ENCODE data around the gene GLYR1. TPM values are rescaled to one million over a fixed set of nuclear protein-coding genes. Genes with fewer than 3 reads are reported as not detected.

GLYR1 gene
- total RNA-seq, 5 donors from 2014 or later (not counting 1 experiment from before 2014, with no cell fraction given), result 95.5 to 106 (median 102) TPM

GRCh38 chr16:4767872-4768548, 79.1 kb downstream of the GLYR1 start:
- DNase-seq (no peak), ATAC-seq (replicated peaks in 1 of 4) (no peak)
- H3K4me1 Mint-ChIP-seq, result peaks cover 32 to 44% (median 34%) of the 10 kb centered on the region in 3 donors
- WGBS (ENCODE audit: insufficient coverage), result 0% methylated on average over 1 of the region's 17 CpGs
- H3K27ac ChIP-seq (ENCODE audit: low read length), result peak overlapping the region; percentile 54
- no peaks in the 10 kb centered on the region for H3K9me3 Mint-ChIP-seq
- peaks cover 8 to 46% of the 10 kb centered on the region in 2 experiments for H3K4me1 ChIP-seq (ENCODE audit: control insufficient read depth in 1 of 2, extremely low read depth in 1 of 2, insufficient read depth in 2 of 2, low read length in 2 of 2)
- peaks cover 5% of the 10 kb centered on the region for H3K36me3 Mint-ChIP-seq
- peaks cover 0 to 14% of the 10 kb centered on the region in 2 donors for H3K36me3 ChIP-seq (ENCODE audit: control insufficient read depth in 2 of 2, extremely low read depth in 1 of 2, insufficient read depth in 1 of 2, low read length in 1 of 2)
- no peaks in the 10 kb centered on the region for H3K9me3 ChIP-seq
- H3K27me3 ChIP-seq (replicated peaks in 1 of 2; ENCODE audit: control insufficient read depth in 2 of 2, extremely low read depth in 1 of 2, insufficient read depth in 2 of 2, low read length in 1 of 2), result no peaks in the 10 kb centered on the region
- peak overlapping the region; percentile 86 to 93 (median 88) for H3K4me3 Mint-ChIP-seq
- H3K27ac Mint-ChIP-seq, result peak overlapping the region; percentile 91 to 95
- POLR2A ChIA-PET, result interaction anchor here in 1 of 2 donors (0.7 kb wide), 1 partner anchor 152 kb away, joined by 4 read pairs; no protein-coding TSS in a partner anchor
- H3K27me3 Mint-ChIP-seq, result no peaks in the 10 kb centered on the region
- CTCF ChIA-PET, result interaction anchor here (0.6 to 1.8 kb wide), 4 partner anchors 22 to 107 kb away, joined by 4 to 5 read pairs (median 4); partner anchors contain the start of genes ANKS3 (in 1 of the 2), DNAAF8 (in 1 of the 2) and ROGDI (in 1 of the 2)
- H3K4me3 ChIP-seq (ENCODE audit: control insufficient read depth in 1 of 2, extremely low read depth in 1 of 2, low read length in 1 of 2), result peak overlapping the region; percentile 58 to 75

- H3K36me3 Mint-ChIP-seq, result peaks cover 5% of the 10 kb centered on the region
- ChIA-PET POLR2A (no interaction called here), CTCF (interaction anchor here in 1 of 2 donors (1.8 kb wide), 1 partner anchor 36 kb away, joined by 5 read pairs; the partner anchor contains the start of gene ROGDI)
- DNase-seq (peak; percentile 87 to 99 (median 92)), ATAC-seq (replicated peaks in 1 of 4) (peak; percentile 94 to 95 (median 94))
- H3K27ac Mint-ChIP-seq, result peak within 1 kb of the TSS; percentile 91 to 95
- Histone ChIP-seq H3K27me3 (replicated peaks in 1 of 2; ENCODE audit: control insufficient read depth in 2 of 2, extremely low read depth in 1 of 2, insufficient read depth in 2 of 2, low read length in 1 of 2) (no peaks in the 10 kb centered on the region), H3K4me1 (ENCODE audit: control insufficient read depth in 1 of 2, extremely low read depth in 1 of 2, insufficient read depth in 2 of 2, low read length in 2 of 2) (peaks cover 8 to 46% of the 10 kb centered on the region in 2 experiments), H3K27ac (ENCODE audit: low read length) (peak within 1 kb of the TSS; percentile 55), H3K4me3 (ENCODE audit: control insufficient read depth in 1 of 2, extremely low read depth in 1 of 2, low read length in 1 of 2) (peak within 1 kb of the TSS; percentile 77 to 86), H3K36me3 (ENCODE audit: control insufficient read depth in 2 of 2, extremely low read depth in 1 of 2, insufficient read depth in 1 of 2, low read length in 1 of 2) (peaks cover 0 to 21% of the 10 kb centered on the region in 2 donors), H3K9me3 (no peaks in the 10 kb centered on the region)
- WGBS (ENCODE audit: insufficient coverage), result under 1% methylated on average over 70 of the region's 72 CpGs
- H3K27me3 Mint-ChIP-seq, result no peaks in the 10 kb centered on the region
- peaks cover 32 to 46% (median 36%) of the 10 kb centered on the region in 3 donors for H3K4me1 Mint-ChIP-seq
- no peaks in the 10 kb centered on the region for H3K9me3 Mint-ChIP-seq
- peak within 1 kb of the TSS; percentile 86 to 93 (median 88) for H3K4me3 Mint-ChIP-seq
Measured at GRCh38 chr16:4766875-4767628, 80.0 kb downstream of the GLYR1 start, which contains the start of gene ZNF500. ZNF500 (minus strand) TSS chr16:4767162; CDS start chr16:4765978, 1,184 bp downstream.

GRCh38 chr16:4765511-4766474, 81.3 kb downstream of the GLYR1 start:
- Histone ChIP-seq H3K9me3 (no peaks in the 10 kb centered on the region), H3K36me3 (ENCODE audit: control insufficient read depth in 2 of 2, extremely low read depth in 1 of 2, insufficient read depth in 1 of 2, low read length in 1 of 2) (peaks cover 1 to 31% of the 10 kb centered on the region in 2 donors), H3K27me3 (replicated peaks in 1 of 2; ENCODE audit: control insufficient read depth in 2 of 2, extremely low read depth in 1 of 2, insufficient read depth in 2 of 2, low read length in 1 of 2) (no peaks in the 10 kb centered on the region), H3K4me3 (ENCODE audit: control insufficient read depth in 1 of 2, extremely low read depth in 1 of 2, low read length in 1 of 2) (peak overlapping the region; percentile 77 to 86), H3K27ac (ENCODE audit: low read length) (no peak overlapping the region), H3K4me1 (ENCODE audit: control insufficient read depth in 1 of 2, extremely low read depth in 1 of 2, insufficient read depth in 2 of 2, low read length in 2 of 2) (peaks cover 8 to 46% of the 10 kb centered on the region in 2 experiments)
- peak overlapping the region; percentile 83 to 87 (median 86) for H3K4me3 Mint-ChIP-seq
- H3K9me3 Mint-ChIP-seq, result no peaks in the 10 kb centered on the region
- no peaks in the 10 kb centered on the region for H3K27me3 Mint-ChIP-seq
- peaks cover 9% of the 10 kb centered on the region for H3K36me3 Mint-ChIP-seq
- peaks cover 32 to 49% (median 36%) of the 10 kb centered on the region in 3 donors for H3K4me1 Mint-ChIP-seq
- DNase-seq, result no peak
- no peak for ATAC-seq (replicated peaks in 1 of 4)
- CTCF ChIA-PET, result no interaction called here
- H3K27ac Mint-ChIP-seq, result peak overlapping the region; percentile 87 to 88
- WGBS (ENCODE audit: insufficient coverage), result 94% methylated on average over 18 of the region's 26 CpGs
- POLR2A ChIA-PET, result no interaction called here

- Histone ChIP-seq H3K9me3 (no peaks in the 10 kb centered on the region), H3K27me3 (replicated peaks in 1 of 2; ENCODE audit: control insufficient read depth in 2 of 2, extremely low read depth in 1 of 2, insufficient read depth in 2 of 2, low read length in 1 of 2) (no peaks in the 10 kb centered on the region), H3K4me1 (ENCODE audit: control insufficient read depth in 1 of 2, extremely low read depth in 1 of 2, insufficient read depth in 2 of 2, low read length in 2 of 2) (peaks cover 8 to 37% of the 10 kb centered on the region in 2 experiments), H3K4me3 (ENCODE audit: control insufficient read depth in 1 of 2, extremely low read depth in 1 of 2, low read length in 1 of 2) (no peak overlapping the region), H3K27ac (ENCODE audit: low read length) (no peak overlapping the region), H3K36me3 (ENCODE audit: control insufficient read depth in 2 of 2, extremely low read depth in 1 of 2, insufficient read depth in 1 of 2, low read length in 1 of 2) (peaks cover 5 to 48% of the 10 kb centered on the region in 2 donors)
- POLR2A ChIA-PET, result interaction anchor here in 1 of 2 donors (0.6 kb wide), 1 partner anchor 9 kb away, joined by 3 read pairs; no protein-coding TSS in a partner anchor
- CTCF ChIA-PET, result interaction anchor here in 1 of 2 donors (0.7 kb wide), 1 partner anchor 314 kb away, joined by 6 read pairs; no protein-coding TSS in a partner anchor
- no peaks in the 10 kb centered on the region for H3K27me3 Mint-ChIP-seq
- ATAC-seq (replicated peaks in 1 of 4) (no peak), DNase-seq (no peak)
- peak overlapping the region in 1 of 2 donors; percentile 48 for H3K27ac Mint-ChIP-seq
- H3K4me1 Mint-ChIP-seq, result peaks cover 22 to 42% (median 34%) of the 10 kb centered on the region in 3 donors
- no peak overlapping the region for H3K4me3 Mint-ChIP-seq
- H3K36me3 Mint-ChIP-seq, result peaks cover 23% of the 10 kb centered on the region
- H3K9me3 Mint-ChIP-seq, result no peaks in the 10 kb centered on the region
- WGBS (ENCODE audit: insufficient coverage), result 98% methylated on average over 6 of the region's 7 CpGs
Measured at GRCh38 chr16:4763791-4764190, 83.3 kb downstream of the GLYR1 start.

- WGBS (ENCODE audit: insufficient coverage), result 99% methylated on average over 8 of the region's 9 CpGs
- Histone ChIP-seq H3K4me3 (ENCODE audit: control insufficient read depth in 1 of 2, extremely low read depth in 1 of 2, low read length in 1 of 2) (no peak overlapping the region), H3K4me1 (ENCODE audit: control insufficient read depth in 1 of 2, extremely low read depth in 1 of 2, insufficient read depth in 2 of 2, low read length in 2 of 2) (peaks cover 0 to 23% of the 10 kb centered on the region in 2 experiments), H3K27me3 (replicated peaks in 1 of 2; ENCODE audit: control insufficient read depth in 2 of 2, extremely low read depth in 1 of 2, insufficient read depth in 2 of 2, low read length in 1 of 2) (no peaks in the 10 kb centered on the region), H3K27ac (ENCODE audit: low read length) (no peak overlapping the region), H3K36me3 (ENCODE audit: control insufficient read depth in 2 of 2, extremely low read depth in 1 of 2, insufficient read depth in 1 of 2, low read length in 1 of 2) (peaks cover 10 to 57% of the 10 kb centered on the region in 2 donors), H3K9me3 (no peaks in the 10 kb centered on the region)
- Mint-ChIP-seq H3K27me3 (no peaks in the 10 kb centered on the region), H3K4me1 (peaks cover 9 to 29% (median 22%) of the 10 kb centered on the region in 3 donors), H3K4me3 (no peak overlapping the region), H3K36me3 (peaks cover 28% of the 10 kb centered on the region), H3K27ac (no peak overlapping the region), H3K9me3 (no peaks in the 10 kb centered on the region)
- CTCF ChIA-PET, result no interaction called here
- POLR2A ChIA-PET, result no interaction called here
- DNase-seq (no peak), ATAC-seq (replicated peaks in 1 of 4) (no peak)
Measured at GRCh38 chr16:4762205-4762604, 84.9 kb downstream of the GLYR1 start.

Data from T-cell (primary cell).